Stimulated activated naive CD8-positive, alpha-beta T cell treated with anti-CD3 and anti-CD28 coated beads, Interleukin-15, Interleukin-2, amounts not matched to agents 100 ng/mL and 50 ng/mL, for 24 hours (primary cell): ENCODE measurements around the gene F13B.
"Not testable (repeated sequence)": the region's sequence is repeated elsewhere in the genome, so short reads cannot be mapped to it uniquely, and the experiment has no call there.

Experiments used
- H3K27ac Mint-ChIP-seq: one replicate; pipeline ENCODE4 v1.8.0; 2021; ENCODE audit warnings: mild to moderate bottlenecking, mixed read lengths
- H3K27me3 Mint-ChIP-seq: one replicate; pipeline ENCODE4 v1.8.0; 2021; ENCODE audit warnings: mixed read lengths
- H3K36me3 Mint-ChIP-seq: one replicate; pipeline ENCODE4 v1.8.0; 2021; ENCODE audit warnings: low read depth, mixed read lengths
- H3K4me1 Mint-ChIP-seq: one replicate; pipeline ENCODE4 v1.8.0; 2021; ENCODE audit warnings: low read depth, mixed read lengths
- H3K4me3 Mint-ChIP-seq: one replicate; pipeline ENCODE4 v1.8.0; 2021; ENCODE audit warnings: mild to moderate bottlenecking, mixed read lengths
- H3K9me3 Mint-ChIP-seq: one replicate; pipeline ENCODE4 v1.8.0; 2021; ENCODE audit warnings: mixed read lengths

The F13B gene

DNA sequence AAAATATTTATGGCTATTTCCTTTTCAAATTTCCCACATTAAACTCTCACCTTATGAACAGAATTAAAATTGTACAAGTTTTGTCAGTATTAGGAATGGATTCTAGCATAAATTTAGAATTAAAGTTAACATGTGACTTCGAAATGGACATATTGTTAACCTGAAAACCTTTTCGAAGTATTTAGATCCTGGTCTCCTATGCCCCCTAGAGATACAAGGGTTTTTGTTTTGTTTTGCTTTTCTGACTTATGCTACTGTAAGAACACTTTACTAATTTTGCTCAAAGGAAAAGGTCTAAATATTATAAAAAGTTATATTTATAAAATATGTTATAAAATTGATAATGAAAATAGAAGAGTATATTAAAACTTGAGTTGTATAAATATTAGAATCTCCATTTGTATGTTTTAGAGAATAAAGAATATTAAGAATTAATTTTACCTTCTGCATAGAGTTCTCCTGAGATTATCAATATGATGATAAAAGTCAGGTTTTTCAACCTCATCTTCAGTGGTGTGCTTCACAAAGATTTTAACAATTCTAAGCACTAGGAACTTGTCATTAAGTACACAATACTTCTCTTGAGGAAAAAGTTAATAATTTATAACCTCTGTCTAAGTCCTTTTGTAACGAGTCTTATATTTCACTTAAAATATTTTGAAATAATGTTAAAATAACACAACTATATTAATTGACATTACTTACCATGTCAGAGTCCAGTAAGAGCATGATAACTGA is at the start of gene F13B:
Gene F13B (minus strand): TSS at position 542 of the 738 bp plus-strand sequence. CDS start 37 bp downstream, at position 505.
- no peaks in the 10 kb centered on the region for H3K27me3 Mint-ChIP-seq
- H3K4me1 Mint-ChIP-seq: no peaks in the 10 kb centered on the region
- H3K9me3 Mint-ChIP-seq: peaks cover 5% of the 10 kb centered on the region
- no peak within 1 kb of the TSS for H3K27ac Mint-ChIP-seq
- no peaks in the 10 kb centered on the region for H3K36me3 Mint-ChIP-seq
- H3K4me3 Mint-ChIP-seq: no peak within 1 kb of the TSS

DNA sequence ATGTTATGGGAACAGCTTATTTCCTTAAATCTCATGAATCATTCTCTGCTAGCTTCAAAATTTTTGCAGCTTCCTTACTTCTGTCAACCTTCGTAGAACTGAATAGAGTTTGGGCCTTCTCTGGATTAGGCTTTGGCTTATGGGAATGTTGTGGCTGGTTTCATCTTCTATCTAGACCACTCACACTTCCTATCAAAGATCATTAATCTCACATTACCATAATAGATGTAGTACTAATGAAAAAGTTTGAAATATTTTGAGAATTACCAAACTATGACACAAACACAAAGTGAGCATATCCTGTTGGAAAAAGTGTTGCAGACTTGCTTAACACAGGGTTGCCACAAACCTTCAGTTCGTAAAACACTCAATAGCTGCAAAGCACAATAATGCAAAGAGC is 49.1 kb upstream of the F13B start:
- Mint-ChIP-seq H3K4me1 (no peaks in the 10 kb centered on the region), H3K36me3 (peaks cover 32% of the 10 kb centered on the region), H3K27me3 (no peaks in the 10 kb centered on the region), H3K27ac (no peak overlapping the region), H3K9me3 (no peaks in the 10 kb centered on the region), H3K4me3 (no peak overlapping the region)

GRCh38 chr1:197106869-197107268 is 39.8 kb upstream of the F13B start:
- no peak overlapping the region for H3K4me3 Mint-ChIP-seq
- H3K27ac Mint-ChIP-seq: no peak overlapping the region
- H3K9me3 Mint-ChIP-seq: no peaks in the 10 kb centered on the region
- H3K36me3 Mint-ChIP-seq: peaks cover 34% of the 10 kb centered on the region
- H3K27me3 Mint-ChIP-seq: no peaks in the 10 kb centered on the region
- H3K4me1 Mint-ChIP-seq: no peaks in the 10 kb centered on the region

DNA sequence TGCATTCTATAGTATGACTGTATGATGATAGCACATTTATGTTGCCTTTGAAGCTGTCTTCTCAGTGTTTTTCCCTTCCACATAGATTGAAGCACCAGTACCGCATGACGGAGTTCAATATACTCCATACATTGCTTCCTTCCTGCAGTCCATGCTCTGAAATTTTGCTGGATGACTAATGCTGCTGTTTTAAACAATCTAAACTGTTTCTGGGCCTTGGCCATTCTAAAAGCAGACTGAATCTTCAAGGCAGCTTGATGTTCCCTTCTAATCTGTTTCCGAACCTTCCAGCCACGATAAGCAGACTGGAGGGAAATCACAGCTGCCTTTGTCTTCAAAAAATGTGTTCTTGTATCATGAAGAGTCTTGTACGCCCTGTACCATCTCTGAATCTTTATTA is 36.2 kb upstream of the F13B start:
- Mint-ChIP-seq H3K27ac (no peak overlapping the region), H3K9me3 (no peaks in the 10 kb centered on the region), H3K4me3 (no peak overlapping the region), H3K4me1 (peaks cover 13% of the 10 kb centered on the region), H3K36me3 (peaks cover 27% of the 10 kb centered on the region), H3K27me3 (no peaks in the 10 kb centered on the region)

GRCh38 chr1:197101978-197102377 is 34.9 kb upstream of the F13B start:
- Mint-ChIP-seq H3K27me3 (no peaks in the 10 kb centered on the region), H3K4me3 (no peak overlapping the region), H3K27ac (no peak overlapping the region), H3K36me3 (peaks cover 21% of the 10 kb centered on the region), H3K4me1 (peaks cover 13% of the 10 kb centered on the region), H3K9me3 (no peaks in the 10 kb centered on the region)

DNA sequence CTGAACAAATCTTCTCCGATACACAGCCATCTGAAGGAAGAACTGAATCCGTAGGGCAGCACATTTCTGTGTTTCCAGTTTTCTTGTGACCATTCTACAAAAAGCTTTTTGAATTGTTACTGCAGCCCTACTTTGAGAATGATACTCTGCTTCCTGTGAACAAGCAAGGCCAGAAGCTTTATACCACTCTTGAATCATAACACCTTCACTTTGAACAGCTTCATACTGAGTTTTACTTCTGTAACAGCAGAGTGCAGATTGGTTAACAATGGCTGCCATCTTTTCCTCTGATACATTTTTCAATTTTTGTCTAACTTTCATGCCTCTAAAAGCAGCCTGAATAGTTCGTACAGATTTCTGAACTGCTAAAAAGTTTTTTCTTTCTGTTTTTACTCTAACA is 33.6 kb upstream of the F13B start:
- Mint-ChIP-seq H3K4me3 (no peak overlapping the region), H3K36me3 (peaks cover 15% of the 10 kb centered on the region), H3K27ac (no peak overlapping the region), H3K4me1 (peaks cover 13% of the 10 kb centered on the region), H3K27me3 (no peaks in the 10 kb centered on the region), H3K9me3 (no peaks in the 10 kb centered on the region)

GRCh38 chr1:197099444-197099843 is 32.4 kb upstream of the F13B start:
- no peak overlapping the region for H3K27ac Mint-ChIP-seq
- H3K9me3 Mint-ChIP-seq: no peaks in the 10 kb centered on the region
- no peaks in the 10 kb centered on the region for H3K27me3 Mint-ChIP-seq
- H3K4me3 Mint-ChIP-seq: no peak overlapping the region
- H3K4me1 Mint-ChIP-seq: peaks cover 13% of the 10 kb centered on the region
- H3K36me3 Mint-ChIP-seq: peaks cover 9% of the 10 kb centered on the region

DNA sequence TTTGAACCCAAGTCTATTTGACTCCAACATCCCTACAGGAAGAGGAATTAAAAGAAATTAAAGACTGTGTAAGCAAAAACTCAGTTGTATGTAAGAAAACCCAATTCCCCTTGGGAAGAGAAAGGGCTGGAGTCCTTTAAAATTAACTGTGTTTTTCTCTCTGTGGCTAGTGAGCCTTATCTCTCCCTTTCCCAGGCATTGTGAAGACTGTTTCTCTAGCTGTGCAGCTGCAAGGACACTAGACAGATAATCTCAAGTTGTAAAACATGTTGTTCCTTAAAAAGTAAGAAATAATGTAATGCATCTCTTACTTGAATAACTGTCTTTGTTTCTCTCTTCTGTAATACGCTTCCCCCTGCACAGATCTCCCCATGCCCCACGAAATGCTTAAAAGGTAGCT is 29.9 kb upstream of the F13B start:
- H3K27ac Mint-ChIP-seq, H3K27me3 Mint-ChIP-seq, H3K4me3 Mint-ChIP-seq, H3K9me3 Mint-ChIP-seq: not testable (repeated sequence)
- peaks cover 14% of the 10 kb centered on the region for H3K36me3 Mint-ChIP-seq
- H3K4me1 Mint-ChIP-seq: peaks cover 13% of the 10 kb centered on the region

DNA sequence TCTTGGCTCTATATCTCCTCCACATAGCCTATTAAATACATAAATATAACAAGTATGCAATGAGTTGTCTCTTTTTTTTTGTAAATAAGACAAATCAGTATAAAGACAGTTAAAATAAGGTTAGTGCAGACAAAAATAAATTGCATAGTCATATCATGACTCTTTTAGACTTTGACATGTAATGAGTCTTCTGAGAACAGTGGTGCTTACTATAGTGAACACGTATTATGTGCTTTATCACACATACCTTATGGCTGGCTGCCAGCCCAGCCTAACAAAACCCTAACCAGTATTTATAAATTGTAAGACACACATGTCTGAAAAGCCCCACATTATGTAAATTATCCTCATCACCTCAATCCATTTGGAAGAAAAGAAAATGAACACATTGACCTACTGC is 29.1 kb upstream of the F13B start:
- Mint-ChIP-seq H3K9me3 (no peaks in the 10 kb centered on the region), H3K27ac (no peak overlapping the region), H3K4me1 (peaks cover 8% of the 10 kb centered on the region), H3K36me3 (peaks cover 14% of the 10 kb centered on the region), H3K4me3 (no peak overlapping the region), H3K27me3 (no peaks in the 10 kb centered on the region)

DNA sequence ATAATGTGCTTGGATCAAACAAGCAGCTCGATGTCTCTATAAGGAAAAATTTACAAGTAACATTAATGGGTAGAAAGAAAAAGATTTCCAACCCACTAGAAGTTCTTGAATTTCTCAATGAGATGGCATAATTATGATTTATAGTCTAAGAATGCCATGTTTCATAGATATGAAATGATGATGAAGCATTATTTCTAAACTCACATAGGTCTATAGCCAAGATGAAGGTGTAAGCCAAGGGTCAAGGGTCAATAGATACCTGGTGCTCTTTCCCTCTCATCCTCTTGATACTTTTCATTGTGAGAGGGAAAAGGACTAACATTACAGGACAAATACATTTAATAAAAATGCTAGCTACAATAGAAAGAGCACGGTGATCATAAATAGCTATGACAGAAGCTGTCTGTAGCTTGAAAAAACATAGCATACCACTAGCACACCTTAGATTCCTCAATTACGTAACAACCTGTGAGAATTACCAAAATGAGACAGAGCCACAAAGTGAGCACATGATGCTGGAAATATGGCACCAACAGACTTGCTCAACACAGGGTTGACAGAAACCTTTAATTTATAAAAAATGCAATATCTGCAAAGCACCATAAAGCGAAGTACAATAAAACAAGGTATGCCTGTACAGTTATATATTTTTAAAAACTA is 26.3 kb upstream of the F13B start:
- no peaks in the 10 kb centered on the region for H3K4me1 Mint-ChIP-seq
- H3K36me3 Mint-ChIP-seq: peaks cover 28% of the 10 kb centered on the region
- no peak overlapping the region for H3K27ac Mint-ChIP-seq
- H3K4me3 Mint-ChIP-seq: no peak overlapping the region
- H3K27me3 Mint-ChIP-seq: no peaks in the 10 kb centered on the region
- no peaks in the 10 kb centered on the region for H3K9me3 Mint-ChIP-seq

- H3K4me3 Mint-ChIP-seq: no peak overlapping the region
- no peaks in the 10 kb centered on the region for H3K9me3 Mint-ChIP-seq
- no peaks in the 10 kb centered on the region for H3K4me1 Mint-ChIP-seq
- no peaks in the 10 kb centered on the region for H3K27me3 Mint-ChIP-seq
- H3K36me3 Mint-ChIP-seq: peaks cover 34% of the 10 kb centered on the region
- H3K27ac Mint-ChIP-seq: no peak overlapping the region
Measured at GRCh38 chr1:197092491-197093023, 25.5 kb upstream of the F13B start.

DNA sequence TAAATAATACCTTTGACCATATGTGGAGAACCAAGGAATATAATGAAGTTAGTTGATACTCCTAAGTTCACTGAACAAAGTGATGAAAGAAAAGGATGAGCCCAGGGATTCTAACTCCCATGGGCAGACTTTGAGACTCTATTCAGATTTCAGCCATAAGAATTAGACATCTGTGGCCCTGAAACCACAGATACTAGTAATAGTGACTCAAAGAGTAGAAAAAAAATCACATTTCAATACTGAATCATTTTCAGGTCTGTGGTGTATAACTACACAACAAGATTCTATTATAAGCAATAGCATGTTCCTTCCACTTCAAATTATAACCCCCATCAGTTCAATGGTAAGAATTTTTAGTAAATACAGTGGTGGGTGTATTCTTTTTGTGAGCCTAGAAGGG is 16.4 kb upstream of the F13B start:
- H3K27ac Mint-ChIP-seq: no peak overlapping the region
- no peak overlapping the region for H3K4me3 Mint-ChIP-seq
- peaks cover 4% of the 10 kb centered on the region for H3K27me3 Mint-ChIP-seq
- H3K36me3 Mint-ChIP-seq: peaks cover 47% of the 10 kb centered on the region
- peaks cover 11% of the 10 kb centered on the region for H3K9me3 Mint-ChIP-seq
- no peaks in the 10 kb centered on the region for H3K4me1 Mint-ChIP-seq

DNA sequence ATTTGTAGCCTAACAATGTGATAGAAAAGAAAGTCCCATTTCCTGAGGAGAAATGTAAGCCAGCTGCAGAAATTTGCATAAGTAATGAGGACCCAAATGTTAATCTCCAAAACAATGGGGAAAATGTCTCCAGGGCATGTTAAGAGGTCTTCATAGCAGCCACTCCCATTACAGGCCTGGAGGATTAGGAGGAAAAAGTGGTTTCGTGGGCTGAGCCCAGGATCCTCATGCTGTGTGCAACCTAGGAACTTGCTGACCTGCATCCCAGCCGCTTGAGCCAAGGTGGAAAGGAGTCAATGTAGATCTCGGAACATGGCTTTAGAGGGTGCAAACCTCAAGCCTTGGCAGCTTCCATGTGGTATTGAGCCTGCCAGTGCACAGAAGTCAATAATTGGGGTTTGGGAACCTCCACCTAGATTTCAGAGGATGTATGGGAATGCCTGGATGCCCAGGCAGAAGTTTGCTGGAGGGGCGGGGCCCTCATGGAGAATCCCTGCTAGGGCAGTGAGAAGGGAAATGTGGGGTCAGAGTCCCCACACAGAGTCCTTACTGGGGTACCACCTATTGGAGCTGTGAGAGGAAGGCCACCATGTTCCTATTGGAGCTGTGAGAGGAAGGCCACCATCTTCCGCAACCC is 14.2 kb upstream of the F13B start:
- H3K9me3 Mint-ChIP-seq: peaks cover 11% of the 10 kb centered on the region
- no peak overlapping the region for H3K4me3 Mint-ChIP-seq

GRCh38 chr1:197080323-197080722 is 13.3 kb upstream of the F13B start:
- Mint-ChIP-seq H3K36me3 (peaks cover 31% of the 10 kb centered on the region), H3K9me3 (peaks cover 11% of the 10 kb centered on the region), H3K4me1 (no peaks in the 10 kb centered on the region), H3K27me3 (peaks cover 4% of the 10 kb centered on the region), H3K4me3 (no peak overlapping the region), H3K27ac (no peak overlapping the region)

More for the DNA sequence above, 14.2 kb upstream of the F13B start:
- no peak overlapping the region for H3K27ac Mint-ChIP-seq
- no peaks in the 10 kb centered on the region for H3K4me1 Mint-ChIP-seq
- H3K36me3 Mint-ChIP-seq: peaks cover 37% of the 10 kb centered on the region
- H3K27me3 Mint-ChIP-seq: peaks cover 4% of the 10 kb centered on the region

- no peak overlapping the region for H3K27ac Mint-ChIP-seq
- H3K9me3 Mint-ChIP-seq: peaks cover 11% of the 10 kb centered on the region
- no peak overlapping the region for H3K4me3 Mint-ChIP-seq
- H3K27me3 Mint-ChIP-seq: peaks cover 4% of the 10 kb centered on the region
- no peaks in the 10 kb centered on the region for H3K4me1 Mint-ChIP-seq
- H3K36me3 Mint-ChIP-seq: peaks cover 6% of the 10 kb centered on the region
Measured at GRCh38 chr1:197076585-197076984, 9.5 kb upstream of the F13B start.
